ENCODE results near the gene TMEM82.

- TF ChIP-seq CTCF (IDR thresholded peaks at IDR 0.05) (no peak), POLR2A (IDR thresholded peaks at IDR 0.05) (no peak)
These were observed 37.1 kb upstream of the TMEM82 start for GRCh38 chr1:15705184-15705566.

Measured in esophagus squamous epithelium (tissue), 4 donors.